ENCODE measurements around the gene RXYLT1. TPM values are rescaled to one million over a fixed set of nuclear protein-coding genes. Genes with fewer than 3 reads are reported as not detected.

Gene RXYLT1
- total RNA-seq, 4 donors from 2014 or later: 6.9 to 16.7 (median 13.0) TPM

- Histone ChIP-seq H3K4me1 (no peaks in the 10 kb centered on the region), H3K9me3 (no peaks in the 10 kb centered on the region), H3K27ac (no peak overlapping the region), H3K4me3 (no peak overlapping the region), H3K36me3 (peaks cover 0 to 4% (median 0%) of the 10 kb centered on the region in 3 donors), H3K27me3 (no peaks in the 10 kb centered on the region)
- intact Hi-C loops (cut with DNase I): no loop called here
- TF ChIP-seq POLR2A (IDR thresholded peaks at IDR 0.05): no peak
- TF ChIP-seq CTCF (IDR thresholded peaks at IDR 0.05): no peak
- DNase-seq: no peak
- 67 to 73% methylated on average over 4 of the region's 4 CpGs for WGBS, 2 donors
Measured at GRCh38 chr12:63814146-63814772, 34.5 kb downstream of the RXYLT1 start.

DNA sequence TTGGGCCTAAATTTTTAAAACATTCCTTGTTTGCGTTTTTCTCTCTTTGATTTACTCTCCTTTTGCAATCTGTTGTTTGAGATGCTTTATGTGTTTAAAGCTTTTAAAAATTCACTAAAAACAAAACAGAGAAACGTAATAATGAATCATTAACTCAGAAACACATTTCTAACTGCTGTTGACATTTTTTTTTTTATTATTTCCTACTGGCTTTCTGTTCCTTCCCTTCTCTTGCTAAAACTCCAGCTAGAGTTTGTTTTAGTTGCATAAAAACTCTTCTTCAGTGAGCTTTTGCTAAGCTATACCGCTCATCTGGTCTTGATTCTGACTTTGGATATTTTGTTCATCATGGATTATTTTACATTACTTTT lies 35.8 kb downstream of the RXYLT1 start:
- TF ChIP-seq CTCF (IDR thresholded peaks at IDR 0.05): no peak
- TF ChIP-seq POLR2A (IDR thresholded peaks at IDR 0.05): no peak
- H3K9me3 ChIP-seq: no peaks in the 10 kb centered on the region
- no peak for DNase-seq
- H3K4me1 ChIP-seq: no peaks in the 10 kb centered on the region
- H3K4me3 ChIP-seq: no peak overlapping the region
- 78 to 86% methylated on average over 3 of the region's 3 CpGs for WGBS, 2 donors
- intact Hi-C loops (cut with DNase I): no loop called here
- H3K27me3 ChIP-seq: no peaks in the 10 kb centered on the region
- no peak overlapping the region for H3K27ac ChIP-seq
- no peaks in the 10 kb centered on the region for H3K36me3 ChIP-seq

DNA sequence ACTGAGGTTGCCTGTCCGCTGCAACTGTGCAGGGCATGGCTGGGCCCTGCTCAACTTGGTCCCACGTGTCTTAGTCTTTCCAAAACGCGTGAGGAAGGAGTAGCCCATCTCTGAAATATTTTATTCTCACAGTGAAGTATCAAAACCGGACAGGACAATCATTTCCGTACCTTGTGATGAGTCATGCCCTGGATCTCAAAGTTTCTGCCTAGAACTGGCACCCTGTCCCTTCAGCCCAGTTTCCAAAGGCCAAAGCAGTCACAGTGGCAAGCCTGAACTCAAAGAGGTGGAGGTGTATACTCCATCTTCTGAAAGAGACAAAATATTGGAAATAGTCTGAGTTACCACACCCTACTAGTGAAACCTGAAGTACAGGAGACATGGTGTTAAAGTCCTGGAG lies 36.3 kb downstream of the RXYLT1 start:
- 60 to 72% methylated on average over 5 to 6 of the region's 6 CpGs for WGBS, 2 donors
- Histone ChIP-seq H3K27me3 (no peaks in the 10 kb centered on the region), H3K4me1 (no peaks in the 10 kb centered on the region), H3K4me3 (no peak overlapping the region), H3K9me3 (no peaks in the 10 kb centered on the region), H3K27ac (no peak overlapping the region), H3K36me3 (no peaks in the 10 kb centered on the region)
- intact Hi-C loops (cut with DNase I): no loop called here
- no peak for TF ChIP-seq CTCF (IDR thresholded peaks at IDR 0.05)
- no peak for TF ChIP-seq POLR2A (IDR thresholded peaks at IDR 0.05)
- DNase-seq: no peak

DNA sequence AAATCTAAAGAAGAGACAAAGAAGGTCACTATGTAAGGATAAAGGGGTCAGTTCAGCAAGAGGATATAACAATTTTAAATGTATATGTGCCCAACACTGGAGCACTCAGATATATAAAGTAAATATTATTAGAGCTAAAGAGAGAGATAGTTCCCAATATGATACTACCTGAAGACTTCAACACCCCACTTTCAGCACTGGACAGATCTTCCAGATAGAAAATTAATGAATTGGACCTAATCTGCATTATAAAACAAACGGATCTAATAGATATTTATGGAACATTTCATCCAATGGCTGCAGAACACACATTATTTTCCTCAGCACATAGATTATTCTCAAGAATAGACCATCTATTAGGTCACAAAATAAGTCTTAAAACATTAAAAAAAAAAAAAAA lies 40.7 kb downstream of the RXYLT1 start:
- no peaks in the 10 kb centered on the region for H3K27me3 ChIP-seq
- H3K9me3 ChIP-seq: no peaks in the 10 kb centered on the region
- intact Hi-C loops (cut with DNase I): no loop called here
- no peak for DNase-seq
- TF ChIP-seq CTCF (IDR thresholded peaks at IDR 0.05) (no peak), POLR2A (IDR thresholded peaks at IDR 0.05) (no peak)
- H3K36me3 ChIP-seq: no peaks in the 10 kb centered on the region
- 55 to 83% methylated on average over 1 of the region's 1 CpG for WGBS, 2 donors
- H3K27ac ChIP-seq: no peak overlapping the region
- H3K4me3 ChIP-seq: no peak overlapping the region
- peaks cover 0 to 9% (median 0%) of the 10 kb centered on the region in 3 donors for H3K4me1 ChIP-seq

DNA sequence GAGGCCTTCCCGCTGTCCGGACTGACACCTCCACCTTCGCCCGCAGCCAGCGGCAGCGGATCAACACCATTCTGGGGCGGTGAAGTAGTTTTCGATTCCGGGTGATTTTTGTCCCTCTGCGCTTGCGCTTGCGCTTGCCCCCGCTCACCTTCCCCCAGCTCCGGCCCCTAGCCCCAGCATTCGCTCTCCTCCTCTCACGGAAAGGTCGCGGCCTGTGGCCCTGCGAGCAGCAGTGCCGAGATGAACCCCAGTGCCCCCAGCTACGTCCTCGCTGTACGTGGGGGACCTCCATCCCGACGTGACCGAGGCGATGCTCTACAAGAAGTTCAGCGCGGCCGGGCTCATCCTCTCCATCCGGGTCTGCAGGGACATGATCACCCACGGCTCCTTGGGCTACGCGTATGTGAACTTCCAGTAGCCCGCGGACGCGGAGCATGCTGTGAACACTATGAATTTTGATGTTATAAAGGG lies 42.1 kb downstream of the RXYLT1 start:
- Histone ChIP-seq H3K27ac (peak overlapping the region in 2 of 4 donors; percentile 14 to 41), H3K27me3 (no peaks in the 10 kb centered on the region), H3K36me3 (no peaks in the 10 kb centered on the region), H3K4me1 (peaks cover 0 to 9% (median 0%) of the 10 kb centered on the region in 3 donors), H3K4me3 (peak overlapping the region; percentile 20 to 67 (median 45)), H3K9me3 (no peaks in the 10 kb centered on the region)
- intact Hi-C loops (cut with DNase I): no loop called here
- no peak for DNase-seq
- 30 to 50% methylated on average over 17 to 21 of the region's 38 CpGs for WGBS, 2 donors
- TF ChIP-seq CTCF (IDR thresholded peaks at IDR 0.05) (no peak), POLR2A (IDR thresholded peaks at IDR 0.05) (no peak)
